Right lobe of liver (tissue), 4 donors: ENCODE data around the gene ETS2.

Experiments used
- CTCF ChIP-seq, 4 donors: fragments of 200-600 bp in 3 of 4; fragments of 450-650 bp in 1 of 4; IDR thresholded peaks; one replicate each; pipeline versions ENCODE4 v1.5.1 to v1.8.0; 2016 to 2022; ENCODE audit warnings: antibody characterized with exemption in 4 of 4, mild to moderate bottlenecking in 2 of 4
- POLR2A ChIP-seq: fragments of 450-650 bp; IDR thresholded peaks from one replicate; pipeline ENCODE4 v1.6.1; 2017; ENCODE audit warnings: antibody characterized with exemption, mild to moderate bottlenecking
- donor health status: DM: no; HTN: no; CAD: no.
- donor health status: DM: no; HTN: no; CAD: no.
- donor health status: DM: no; HTN: yes; CAD: no.

DNA sequence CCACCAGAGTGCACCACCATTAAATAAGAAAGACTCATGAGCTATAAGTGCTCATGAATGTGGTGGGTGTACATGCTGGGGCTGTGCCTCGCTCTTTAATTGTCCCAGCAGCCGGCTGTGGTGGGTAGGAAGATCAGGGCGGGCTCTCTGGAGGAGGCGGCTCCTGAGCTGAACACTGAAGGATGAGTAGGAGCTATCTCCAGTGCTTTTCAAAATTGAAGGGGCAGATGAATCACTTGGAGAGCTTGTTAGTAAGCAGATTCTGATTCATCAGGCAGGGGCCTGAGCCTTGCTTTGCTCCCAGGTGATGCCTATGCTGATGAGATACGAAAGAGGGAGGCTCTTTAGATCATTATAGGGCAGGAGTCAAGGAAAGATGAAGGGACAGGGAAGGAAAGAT lies 54.1 kb downstream of the ETS2 start:
- TF ChIP-seq POLR2A (no peak), CTCF (IDR thresholded peaks at IDR 0.05) (no peak)
